ENCODE results near the gene C19orf38. TPM values are rescaled to one million over a fixed set of nuclear protein-coding genes. Genes with fewer than 3 reads are reported as not detected.

Gene C19orf38
- total and polyA plus RNA-seq, 2 of the 4 experiments (the other 2 are of a cell fraction) = 0.18 to 0.19 TPM

DNA sequence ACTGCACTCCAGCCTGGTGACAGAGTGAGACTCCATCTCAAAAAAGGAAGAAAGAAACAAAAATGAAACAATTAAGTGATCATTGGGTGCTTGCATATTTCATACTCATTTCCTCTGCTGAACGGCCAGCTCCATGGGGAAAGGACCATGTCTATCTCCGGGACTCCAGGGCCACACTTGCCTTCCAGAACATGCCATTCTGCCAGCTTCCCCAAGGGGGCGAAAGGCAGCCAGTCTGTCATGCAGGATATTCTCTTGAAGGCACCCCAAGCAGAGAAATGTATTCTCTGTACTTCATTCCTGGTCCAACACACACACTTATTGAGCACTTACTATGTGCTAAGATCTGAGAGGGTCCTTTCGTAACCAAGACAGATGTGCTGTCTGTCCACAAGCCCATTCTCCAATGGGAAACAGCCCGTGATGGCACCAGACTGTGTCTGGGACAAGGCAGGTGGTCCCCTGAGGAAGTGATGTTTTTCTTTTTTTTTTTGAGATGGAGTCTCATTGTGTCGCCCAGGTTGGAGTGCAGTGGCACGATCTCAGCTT, 13.0 kb downstream of the C19orf38 start:
- H4K8ac ChIP-seq (ENCODE audit: low read depth in 2 of 2, low read length in 2 of 2) = no peak overlapping the region
- intact Hi-C loops (cut with micrococcal nuclease) = no loop called here
- H3K18ac ChIP-seq (ENCODE audit: low read depth, low read length) = no peak overlapping the region
- no peak for DNase-seq
- ChIA-PET POLR2A (ENCODE audit: unreplicated experiment) (no interaction called here), CTCF (interaction anchor here (1.0 to 1.2 kb wide), 2 partner anchors 10 to 25 kb away, joined by 6 to 7 read pairs; partner anchors contain the start of gene TMED1)
- H2BK20ac ChIP-seq (ENCODE audit: low read depth, low read length) = no peak overlapping the region
- H4K20me1 ChIP-seq (ENCODE audit: insufficient read depth, low read length) = no peaks in the 10 kb centered on the region
- H3K23ac ChIP-seq (ENCODE audit: low read depth, low read length) = no peak overlapping the region
- H3K4me3 ChIP-seq (ENCODE audit: insufficient read depth, low read depth, low read length) = no peak overlapping the region
- no peak overlapping the region for H3K14ac ChIP-seq (replicated peaks; ENCODE audit: low read depth, low read length)
- no peak overlapping the region for H3K4ac ChIP-seq (ENCODE audit: low read depth, low read length)
- H3K9me3 ChIP-seq (ENCODE audit: control insufficient read depth, insufficient read depth, low read length) = no peaks in the 10 kb centered on the region
- H3K27ac ChIP-seq (ENCODE audit: insufficient read depth, low read length) = no peak overlapping the region
- H3K79me1 ChIP-seq (ENCODE audit: low read depth in 1 of 2, low read length in 2 of 2) = peaks cover 0 to 3% of the 10 kb centered on the region in 2 experiments; a peak in 1 of 4 replicates
- no peak for TF ChIP-seq FOS (IDR thresholded peaks at IDR 0.05; ENCODE audit: low read depth, low read length)
- TF ChIP-seq, protein P1, sequence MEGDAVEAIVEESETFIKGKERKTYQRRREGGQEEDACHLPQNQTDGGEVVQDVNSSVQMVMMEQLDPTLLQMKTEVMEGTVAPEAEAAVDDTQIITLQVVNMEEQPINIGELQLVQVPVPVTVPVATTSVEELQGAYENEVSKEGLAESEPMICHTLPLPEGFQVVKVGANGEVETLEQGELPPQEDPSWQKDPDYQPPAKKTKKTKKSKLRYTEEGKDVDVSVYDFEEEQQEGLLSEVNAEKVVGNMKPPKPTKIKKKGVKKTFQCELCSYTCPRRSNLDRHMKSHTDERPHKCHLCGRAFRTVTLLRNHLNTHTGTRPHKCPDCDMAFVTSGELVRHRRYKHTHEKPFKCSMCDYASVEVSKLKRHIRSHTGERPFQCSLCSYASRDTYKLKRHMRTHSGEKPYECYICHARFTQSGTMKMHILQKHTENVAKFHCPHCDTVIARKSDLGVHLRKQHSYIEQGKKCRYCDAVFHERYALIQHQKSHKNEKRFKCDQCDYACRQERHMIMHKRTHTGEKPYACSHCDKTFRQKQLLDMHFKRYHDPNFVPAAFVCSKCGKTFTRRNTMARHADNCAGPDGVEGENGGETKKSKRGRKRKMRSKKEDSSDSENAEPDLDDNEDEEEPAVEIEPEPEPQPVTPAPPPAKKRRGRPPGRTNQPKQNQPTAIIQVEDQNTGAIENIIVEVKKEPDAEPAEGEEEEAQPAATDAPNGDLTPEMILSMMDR (conservative IDR thresholded peaks at IDR 0.05; ENCODE audit: low read depth, low read length) = peak; percentile 38; the same call in 1 of the 2 replicates
- TF ChIP-seq POLR2A (IDR thresholded peaks at IDR 0.05; ENCODE audit: low read depth, low read length) = no peak
- no peak for TF ChIP-seq RFX5 (IDR thresholded peaks at IDR 0.05; ENCODE audit: low read depth, low read length)
- H2AFZ ChIP-seq (replicated peaks; ENCODE audit: low read length, poor library complexity) = peak overlapping the region; percentile 63
- H2BK5ac ChIP-seq (ENCODE audit: low read depth, low read length, poor library complexity, severe bottlenecking) = no peak overlapping the region
- H2AK5ac ChIP-seq (ENCODE audit: low read depth, low read length) = no peak overlapping the region
- no peaks in the 10 kb centered on the region for H3K36me3 ChIP-seq (ENCODE audit: control insufficient read depth, insufficient read depth, low read length)
- BruUV-seq (replicated peaks) = no TSS peak
- no peak overlapping the region for H3K4me2 ChIP-seq (ENCODE audit: low read depth, low read length)
- H4K5ac ChIP-seq (ENCODE audit: low read depth, low read length) = no peak overlapping the region
- H4K91ac ChIP-seq (ENCODE audit: insufficient read depth, low read depth, low read length) = no peak overlapping the region
- H3K56ac ChIP-seq (ENCODE audit: extremely low read depth, insufficient read depth, low read length) = no peak overlapping the region
- in situ Hi-C loops (cut with MboI; ENCODE audit: low sequenced_read_pairs) = no loop called here
- H3K27me3 ChIP-seq (ENCODE audit: control insufficient read depth, insufficient read depth, low read length) = no peaks in the 10 kb centered on the region
- ATAC-seq (ENCODE audit: low read depth) = peak; percentile 24; the same call in 1 of the 2 replicates
- dilution Hi-C loops (cut with HindIII; ENCODE audit: low sequenced_read_pairs, unreplicated experiment) = no loop called here
- peaks cover 14% of the 10 kb centered on the region; the same call in 1 of the 2 replicates for H3K9me1 ChIP-seq (ENCODE audit: insufficient read depth, low read length)
- WGBS, 2 experiments (ENCODE audit: extremely low coverage in 2 of 2, insufficient read length in 1 of 2) = no CpG with 5 or more reads among the region's 7 CpGs
- H3K9ac ChIP-seq (ENCODE audit: low read depth, low read length) = no peak overlapping the region
- no peak overlapping the region for H2BK15ac ChIP-seq (ENCODE audit: low read depth, low read length)
- no peak overlapping the region for H2AK9ac ChIP-seq (replicated peaks; ENCODE audit: low read depth, low read length, poor library complexity)
- H2BK120ac ChIP-seq (ENCODE audit: low read depth, low read length) = no peak overlapping the region
- peaks cover 3% of the 10 kb centered on the region for H3K4me1 ChIP-seq (ENCODE audit: control insufficient read depth, insufficient read depth, low read length)

Measured in IMR-90 (cell line).